HepG2 (cell line): ENCODE data around the gene DHX29. TPM values are rescaled to one million over a fixed set of nuclear protein-coding genes. Genes with fewer than 3 reads are reported as not detected.

ENCODE experiments used
- ARNTL ChIP-seq: sonication (generic); formaldehyde crosslinking; IDR thresholded peaks from 2 replicates; pipeline ENCODE4 v1.4.0; 2020; ENCODE audit warnings: mild to moderate bottlenecking, missing genetic modification reagents
- DMTF1 ChIP-seq: sonication (generic); formaldehyde crosslinking; IDR thresholded peaks from 2 replicates; pipeline ENCODE4 v1.4.0; 2020; ENCODE audit warnings: mild to moderate bottlenecking, missing genetic modification reagents
- EEA1 ChIP-seq: sonication (generic); formaldehyde crosslinking; IDR thresholded peaks from 2 replicates; pipeline ENCODE4 v1.5.1; 2020; ENCODE audit warnings: mild to moderate bottlenecking, missing genetic modification reagents, borderline replicate concordance
- EHMT2 ChIP-seq: fragments of 200-600 bp; sonication (generic); IDR thresholded peaks from 2 replicates; pipeline ENCODE4 v1.7.0; 2017; ENCODE audit warnings: antibody characterized with exemption, low read depth, low read length, borderline replicate concordance
- GATAD2A ChIP-seq: IDR thresholded peaks from 2 replicates; pipeline ENCODE4 v1.6.1; 2016
- HBP1 ChIP-seq: IDR thresholded peaks from 2 replicates; pipeline ENCODE4 v1.6.1; 2016; ENCODE audit warnings: low read depth, control low read depth
- HMGA1 ChIP-seq: sonication (generic); formaldehyde crosslinking; conservative IDR thresholded peaks from 2 replicates; pipeline ENCODE4 v1.4.0; 2020; ENCODE audit warnings: missing genetic modification reagents
- KLF16 ChIP-seq, 2 experiments: sonication (generic) in 1 of 2; formaldehyde crosslinking in 1 of 2; IDR thresholded peaks; 2 replicates each; pipeline versions ENCODE4 v1.6.1 to v1.8.0; 2016 to 2023; ENCODE audit warnings: missing genetic modification reagents in 2 of 2, missing compliant biosample characterization in 1 of 2
- TCF7 ChIP-seq: sonication (generic); IDR thresholded peaks from 2 replicates; pipeline ENCODE4 v1.6.1; 2016; ENCODE audit warnings: antibody characterized with exemption, low read depth
- USF2 ChIP-seq, 2 experiments: sonication (generic) in 1 of 2; formaldehyde crosslinking in 1 of 2; IDR thresholded peaks; 2 replicates each; pipeline versions ENCODE4 v1.5.1 to v1.6.1; 2011 to 2020; ENCODE audit warnings: borderline replicate concordance in 1 of 2, low read depth in 1 of 2, low read length in 1 of 2, mild to moderate bottlenecking in 1 of 2, missing genetic modification reagents in 1 of 2, moderate library complexity in 1 of 2
- ZBTB14 ChIP-seq: sonication (generic); formaldehyde crosslinking; IDR thresholded peaks from 2 replicates; pipeline ENCODE4 v1.4.0; 2020; ENCODE audit warnings: missing genetic modification reagents
- ZBTB49 ChIP-seq: sonication (generic); formaldehyde crosslinking; IDR thresholded peaks from 2 replicates; pipeline ENCODE4 v1.4.0; 2020; ENCODE audit warnings: missing genetic modification reagents, borderline replicate concordance
- ZMAT5 ChIP-seq: sonication (generic); formaldehyde crosslinking; IDR thresholded peaks from 2 replicates; pipeline ENCODE4 v1.5.0; 2020; ENCODE audit warnings: mild to moderate bottlenecking, low read depth, missing genetic modification reagents, borderline replicate concordance
- ZNF138 ChIP-seq: sonication (generic); formaldehyde crosslinking; IDR thresholded peaks from 2 replicates; pipeline ENCODE4 v1.5.0; 2020; ENCODE audit warnings: mild to moderate bottlenecking, low read depth, missing genetic modification reagents
- ZNF205 ChIP-seq: IDR thresholded peaks from 2 replicates; pipeline ENCODE4 v1.6.1; 2018; ENCODE audit warnings: missing biosample characterization, missing genetic modification reagents
- ZNF235 ChIP-seq: sonication (generic); formaldehyde crosslinking; IDR thresholded peaks from 2 replicates; pipeline ENCODE4 v1.8.1; 2023; ENCODE audit warnings: mild to moderate bottlenecking, missing genetic modification reagents, borderline replicate concordance
- ZNF337 ChIP-seq: sonication (generic); formaldehyde crosslinking; IDR thresholded peaks from 2 replicates; pipeline ENCODE4 v1.5.1; 2020; ENCODE audit warnings: missing genetic modification reagents, low read depth, mild to moderate bottlenecking, borderline replicate concordance
- polyA plus RNA-seq, 8 experiments: library from polyadenylated mRNA; depleted of rRNA in 3 of 8; stranded (reverse) in 7 of 8; unstranded in 1 of 8; fragments of >200 nt; fragmentation: Illumina TruSeq in 4 of 8; extraction: Trizol in 4 of 8; gene quantifications; 2 replicates each; pipeline versions ENCODE4 v1.2.1 to v1.2.3, GENCODE V29; 2011 to 2016; ENCODE audit warnings: low read depth in 4 of 8, missing spikeins in 1 of 8, mixed read lengths in 1 of 8; ENCODE audit not compliant: insufficient read depth in 1 of 8
- total RNA-seq, 5 experiments: library from RNA; depleted of rRNA; stranded (reverse); fragments of >200 nt; fragmentation: Illumina TruSeq; extraction: Trizol; gene quantifications; 2 replicates each; pipeline ENCODE4 v1.2.3, GENCODE V29; 2016; ENCODE audit warnings: low read depth in 1 of 5

DHX29 gene
- total and polyA plus RNA-seq, 2 of the 13 experiments (the other 11 are each of a cell fraction or from before 2014, with no cell fraction given): 1.9 to 22.0 TPM

GRCh38 chr5:55307383-55308253 is at the start of gene DHX29, which contains the start of gene MTREX (continued):
- TF ChIP-seq USF2 (IDR thresholded peaks at IDR 0.05; ENCODE audit: low read depth, low read length) (no peak), USF2 (CRISPR knock-in tag; IDR thresholded peaks at IDR 0.05; ENCODE audit: borderline replicate concordance) (0 out of 2 replicates have a peak, but pooled peaks have one; percentile 12), TCF7 (no peak), EHMT2 (no peak), ARNTL (CRISPR knock-in tag) (no peak), GATAD2A (no peak; the same call in 1 of the 2 replicates), ZBTB49 (CRISPR knock-in tag) (peak; percentile 70; the same call in 1 of the 2 replicates), DMTF1 (peak; percentile 42; the same call in 1 of the 2 replicates), ZNF235 (no peak), HMGA1 (CRISPR knock-in tag) (no peak), ZNF205 (CRISPR knock-in tag) (peak; percentile 3; the same call in 1 of the 2 replicates), ZNF337 (CRISPR knock-in tag) (no peak), ZBTB14 (CRISPR knock-in tag) (no peak; the same call in 1 of the 2 replicates), ZMAT5 (CRISPR knock-in tag) (no peak), KLF16 (CRISPR knock-in tag; IDR thresholded peaks at IDR 0.05) (peak in 1 of 2 experiments; percentile 29; a peak in 1 of 4 replicates), ZNF138 (CRISPR knock-in tag) (no peak; the same call in 1 of the 2 replicates), HBP1 (no peak; the same call in 1 of the 2 replicates), EEA1 (peak; percentile 66; the same call in 1 of the 2 replicates)
